Prostate gland (tissue), 2 donors: Measurements from ENCODE around the gene DLG3.

Experiments
- POLR2A ChIP-seq: fragments of 450-650 bp; IDR thresholded peaks from one replicate; pipeline ENCODE4 v1.6.1; 2016; ENCODE audit warnings: antibody characterized with exemption, mild to moderate bottlenecking
- TF ChIP-seq, protein P1 (sequence below), 4 experiments: fragments of 200-600 bp in 2 of 4; fragments of 450-650 bp in 2 of 4; sonication (generic) in 2 of 4; IDR thresholded peaks; 1 replicate in 3 of 4; 2 replicates in 1 of 4; pipeline ENCODE4 v1.5.1; 2016 to 2019; ENCODE audit warnings: antibody characterized with exemption in 4 of 4, mild to moderate bottlenecking in 2 of 4, moderate library complexity in 2 of 4

DNA sequence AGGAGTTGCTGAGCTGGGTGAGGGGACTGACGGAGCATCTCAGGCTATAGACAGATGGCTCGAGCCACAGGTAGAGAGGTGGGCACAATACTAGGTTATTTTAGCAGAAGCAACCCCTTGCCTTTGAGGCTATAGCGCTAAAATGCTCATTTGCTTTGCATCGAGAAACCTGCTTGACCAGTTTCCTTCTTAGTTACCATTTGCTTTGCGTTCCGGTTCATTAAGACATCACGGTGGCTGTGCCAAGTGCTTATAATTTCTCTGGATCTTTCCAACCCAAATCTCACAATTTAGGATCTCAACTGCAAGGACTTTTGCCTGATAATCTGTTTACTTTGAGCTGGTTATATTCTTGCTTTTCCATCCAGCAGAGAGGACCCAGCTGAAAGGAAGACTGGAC, 40.8 kb downstream of the DLG3 start:
- TF ChIP-seq POLR2A, result no peak
- TF ChIP-seq, protein P1, sequence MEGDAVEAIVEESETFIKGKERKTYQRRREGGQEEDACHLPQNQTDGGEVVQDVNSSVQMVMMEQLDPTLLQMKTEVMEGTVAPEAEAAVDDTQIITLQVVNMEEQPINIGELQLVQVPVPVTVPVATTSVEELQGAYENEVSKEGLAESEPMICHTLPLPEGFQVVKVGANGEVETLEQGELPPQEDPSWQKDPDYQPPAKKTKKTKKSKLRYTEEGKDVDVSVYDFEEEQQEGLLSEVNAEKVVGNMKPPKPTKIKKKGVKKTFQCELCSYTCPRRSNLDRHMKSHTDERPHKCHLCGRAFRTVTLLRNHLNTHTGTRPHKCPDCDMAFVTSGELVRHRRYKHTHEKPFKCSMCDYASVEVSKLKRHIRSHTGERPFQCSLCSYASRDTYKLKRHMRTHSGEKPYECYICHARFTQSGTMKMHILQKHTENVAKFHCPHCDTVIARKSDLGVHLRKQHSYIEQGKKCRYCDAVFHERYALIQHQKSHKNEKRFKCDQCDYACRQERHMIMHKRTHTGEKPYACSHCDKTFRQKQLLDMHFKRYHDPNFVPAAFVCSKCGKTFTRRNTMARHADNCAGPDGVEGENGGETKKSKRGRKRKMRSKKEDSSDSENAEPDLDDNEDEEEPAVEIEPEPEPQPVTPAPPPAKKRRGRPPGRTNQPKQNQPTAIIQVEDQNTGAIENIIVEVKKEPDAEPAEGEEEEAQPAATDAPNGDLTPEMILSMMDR (IDR thresholded peaks at IDR 0.05), result no peak
